NK-92 (cell line): ENCODE data around the gene OSMR.

ENCODE experiments used
- DNase-seq: peaks from one replicate; lab custom pipeline; 2025; ENCODE audit not compliant: unreplicated experiment; lab: John Stamatoyannopoulos, UW

OSMR gene

DNA sequence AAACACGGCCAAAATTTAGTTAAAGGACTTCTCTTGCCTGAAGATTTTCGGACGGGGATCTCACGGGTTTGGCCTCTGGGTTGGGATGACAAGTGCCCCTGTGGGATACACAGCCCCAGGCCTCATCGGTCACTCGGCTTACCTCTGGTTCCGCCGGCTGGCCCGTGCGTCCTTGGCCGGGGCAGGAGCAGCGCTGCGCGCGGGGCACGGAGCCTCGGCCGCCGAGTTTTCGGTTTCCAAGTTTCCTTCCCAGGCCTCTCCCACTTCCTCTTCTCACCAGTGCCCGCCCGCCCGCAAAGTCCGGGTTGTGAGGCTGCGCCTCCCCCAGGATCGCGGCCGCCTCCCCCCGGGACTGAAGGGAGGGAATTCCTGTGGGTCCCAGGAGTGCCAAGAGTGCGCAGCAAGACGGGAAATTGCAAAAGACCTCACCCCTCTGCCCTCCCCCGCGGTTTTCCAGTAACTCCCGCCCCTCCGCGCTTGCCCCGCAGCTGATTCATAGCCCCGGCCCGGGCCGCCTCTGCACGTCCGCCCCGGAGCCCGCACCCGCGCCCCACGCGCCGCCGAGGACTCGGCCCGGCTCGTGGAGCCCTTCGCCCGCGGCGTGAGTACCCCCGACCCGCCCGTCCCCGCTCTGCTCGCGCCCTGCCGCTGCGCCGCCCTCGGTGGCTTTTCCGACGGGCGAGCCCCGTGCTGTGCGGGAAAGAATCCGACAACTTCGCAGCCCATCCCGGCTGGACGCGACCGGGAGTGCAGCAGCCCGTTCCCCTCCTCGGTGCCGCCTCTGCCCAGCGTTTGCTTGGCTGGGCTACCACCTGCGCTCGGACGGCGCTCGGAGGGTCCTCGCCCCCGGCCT lies at the start of gene OSMR:
TSS of gene OSMR (plus strand) at position 487 of the 853 bp plus-strand sequence. CDS start 23,033 bp downstream, outside the sequence.
- no peak for DNase-seq

DNA sequence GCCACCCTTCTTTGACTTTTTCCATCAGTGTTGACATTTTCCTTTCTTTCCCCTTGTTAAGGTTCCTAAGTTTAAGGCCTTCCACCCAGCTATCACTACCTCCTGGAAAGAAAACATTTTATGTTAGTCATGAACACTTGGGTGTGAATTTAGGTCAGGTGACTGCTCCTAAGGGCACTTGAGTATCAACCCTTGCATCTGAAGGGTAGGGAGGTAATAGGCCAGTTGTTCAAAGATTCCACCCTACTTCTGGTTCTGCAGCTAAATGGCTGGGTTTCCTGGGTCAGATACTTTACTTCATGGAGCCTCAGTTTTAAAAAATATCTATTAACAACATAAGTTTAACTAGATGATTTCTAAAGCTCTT lies 49.1 kb upstream of the OSMR start:
- no peak for DNase-seq

DNA sequence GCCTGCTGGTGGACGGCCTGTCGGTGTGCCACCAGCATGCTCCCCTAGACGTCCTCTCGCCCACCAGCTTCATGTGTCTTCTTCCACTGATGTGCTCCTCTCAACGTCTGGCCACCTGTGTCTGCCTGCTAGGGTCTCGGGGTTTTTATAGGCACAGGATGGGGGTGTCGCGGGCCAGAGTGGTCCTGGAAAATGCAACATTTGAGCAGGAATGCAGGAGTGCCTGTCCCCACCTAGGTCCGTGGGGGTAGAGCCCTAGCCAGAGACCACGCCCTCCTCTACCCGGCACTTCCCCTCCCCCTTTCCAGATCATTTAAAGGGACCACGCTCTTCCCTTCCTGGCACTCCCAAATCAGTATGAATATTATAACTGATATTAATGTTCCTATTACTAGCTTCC lies 48.0 kb upstream of the OSMR start:
- DNase-seq = no peak

DNA sequence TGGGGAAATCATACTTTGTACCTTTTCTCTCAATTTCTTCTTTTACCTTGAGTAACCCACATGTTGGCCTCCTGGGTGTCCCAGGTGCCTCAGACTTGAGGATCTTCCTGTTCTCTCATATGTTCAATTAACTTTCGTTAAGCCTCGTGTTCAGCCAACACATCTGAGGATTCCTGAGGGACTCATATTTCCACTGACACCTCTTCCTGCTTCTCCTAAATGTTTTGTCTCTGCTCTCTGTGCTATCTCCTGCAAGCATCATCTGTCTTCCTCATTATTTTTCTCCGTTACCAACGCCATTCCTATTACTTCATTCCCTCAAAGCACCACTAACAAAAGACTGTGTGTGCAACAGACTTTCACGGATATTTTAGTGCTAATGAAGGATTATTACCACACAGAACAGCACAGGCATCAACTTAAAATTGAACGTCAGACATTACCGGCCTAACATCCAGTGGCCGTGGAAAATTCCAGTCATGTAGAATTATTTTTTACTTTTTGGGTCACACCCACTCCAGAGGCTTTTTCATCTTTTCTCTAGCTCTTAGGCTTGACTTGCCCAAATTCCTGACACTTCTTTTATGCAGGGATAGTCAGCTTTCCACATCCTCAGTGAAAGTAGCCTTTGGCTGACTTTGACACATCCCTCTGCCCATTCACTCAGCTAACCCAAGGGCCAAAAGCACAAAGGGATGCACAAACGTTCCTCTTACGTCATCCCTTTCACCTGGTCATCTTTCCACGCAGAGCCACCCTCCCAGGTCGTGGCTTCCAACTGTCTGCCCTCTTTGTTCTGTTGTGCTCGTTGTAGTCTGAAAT lies 46.0 kb upstream of the OSMR start:
- no peak for DNase-seq

DNA sequence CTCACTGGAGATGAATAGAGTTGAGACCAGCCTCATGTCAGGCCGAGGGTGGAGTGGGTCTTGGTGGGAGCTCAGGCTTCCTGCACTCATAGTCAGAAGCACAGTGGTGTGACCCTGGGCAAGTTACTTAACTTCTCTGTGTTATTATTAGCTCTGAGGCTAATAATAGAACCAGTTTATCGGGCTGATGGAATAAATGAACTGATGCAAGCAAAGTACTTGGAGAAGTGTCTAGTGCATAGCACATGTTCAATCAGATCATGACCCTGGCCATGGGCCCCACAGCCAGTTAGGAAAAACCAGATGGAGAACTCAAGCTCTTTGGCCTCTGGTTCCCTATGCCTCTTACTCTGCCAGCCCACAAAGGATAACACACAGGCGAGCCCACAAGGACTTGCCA lies 45.3 kb upstream of the OSMR start:
- no peak for DNase-seq

DNA sequence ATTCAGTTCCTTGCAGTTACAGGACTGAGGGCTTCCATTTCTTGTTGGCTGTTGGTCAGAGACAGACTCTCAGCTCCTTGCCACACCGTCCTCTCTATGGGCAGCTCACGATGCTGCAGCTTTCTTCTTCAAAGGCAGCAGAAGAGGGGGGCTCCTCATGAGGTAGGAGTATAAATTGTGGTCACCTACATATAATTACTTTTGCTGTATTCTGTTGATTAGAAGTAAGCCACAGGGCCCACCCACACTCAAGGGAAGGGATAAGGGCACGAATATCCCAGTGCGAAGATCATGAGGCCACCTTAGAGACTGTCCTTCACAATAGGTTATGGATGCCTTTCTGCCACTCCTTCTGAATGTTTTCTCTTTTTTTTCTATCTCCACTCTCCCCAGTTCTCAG lies 43.7 kb upstream of the OSMR start:
- DNase-seq = no peak

DNA sequence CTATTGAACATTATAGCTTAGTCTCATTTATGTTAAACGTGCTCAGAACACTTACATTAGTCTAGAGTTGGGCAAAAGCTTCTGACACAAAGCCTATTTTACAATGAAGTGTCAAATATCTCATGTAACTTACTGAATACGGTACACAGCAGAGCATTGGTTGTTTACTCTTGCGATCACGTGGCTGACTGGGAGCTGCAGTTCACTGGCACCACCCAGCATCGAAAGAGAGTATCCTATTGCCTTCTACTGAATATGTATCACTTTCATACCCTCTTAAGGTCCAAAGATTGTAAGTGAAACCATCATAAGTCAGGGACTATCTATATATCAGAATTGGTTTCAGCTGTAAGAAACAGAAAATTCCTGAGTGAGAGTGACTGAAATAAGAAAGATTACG lies 42.6 kb upstream of the OSMR start:
- no peak for DNase-seq

DNA sequence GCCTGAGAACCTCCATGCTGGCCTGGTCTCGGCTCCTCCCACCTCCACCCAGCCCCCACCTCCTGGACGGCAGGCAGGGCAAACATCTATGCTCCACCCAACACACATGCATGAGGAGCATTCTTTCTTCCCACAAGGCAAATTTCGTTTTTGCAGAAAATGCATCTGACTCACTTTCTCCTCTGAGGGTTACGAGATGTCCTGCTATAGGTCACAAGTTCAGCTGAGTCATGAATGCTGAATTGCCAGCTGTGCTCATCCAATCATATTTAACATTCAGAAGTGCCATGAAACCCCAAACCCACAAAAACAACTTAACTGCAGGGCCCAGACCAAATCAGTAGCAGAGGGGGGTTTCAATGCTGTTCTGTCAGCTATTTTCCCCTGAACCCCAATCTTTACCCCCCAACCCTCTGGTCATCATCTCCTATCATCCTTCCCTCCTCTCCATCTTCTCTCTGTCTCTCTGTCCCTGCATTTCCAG lies 39.0 kb upstream of the OSMR start:
- DNase-seq = no peak

DNA sequence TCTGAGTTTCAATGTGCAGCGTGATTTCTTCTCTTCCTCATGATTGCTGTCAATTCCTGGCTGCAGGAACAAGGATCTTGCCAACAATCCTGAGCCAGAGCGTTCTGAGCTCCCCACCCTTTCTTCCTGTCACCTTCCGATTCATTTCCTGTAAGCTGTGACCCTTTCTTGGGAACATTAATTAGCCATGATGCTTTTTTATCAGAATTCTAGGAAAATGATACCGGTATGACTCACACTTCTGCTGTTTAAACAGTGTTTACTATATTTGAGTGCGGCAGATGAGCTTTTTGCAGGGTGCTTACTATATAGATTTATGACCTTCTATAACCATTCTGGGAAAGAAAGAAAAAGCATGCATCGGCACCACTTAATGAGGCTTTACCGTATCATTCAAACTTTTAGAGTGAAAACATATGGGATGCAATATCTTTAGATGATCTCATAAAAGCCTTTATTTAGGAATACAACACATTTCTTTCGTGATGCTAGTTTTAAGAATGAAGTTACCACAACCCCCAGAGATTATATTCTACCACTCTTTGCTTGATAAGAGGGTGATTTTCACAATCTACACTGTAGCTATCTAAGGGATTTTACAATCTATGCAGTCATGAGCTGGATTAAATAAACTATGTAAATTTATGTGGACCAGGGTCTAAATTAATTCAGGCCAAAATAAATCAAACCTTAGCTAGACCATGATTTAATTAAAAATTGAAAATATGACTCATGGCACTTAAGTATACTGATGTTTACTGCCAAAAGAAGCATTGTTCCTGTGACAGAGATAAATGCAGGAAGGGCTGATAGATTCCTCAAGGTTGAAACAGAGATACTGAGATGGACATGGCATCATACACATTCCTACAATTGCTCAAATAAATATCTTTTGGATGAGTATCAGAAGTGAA lies 38.0 kb upstream of the OSMR start:
- DNase-seq = no peak

DNA sequence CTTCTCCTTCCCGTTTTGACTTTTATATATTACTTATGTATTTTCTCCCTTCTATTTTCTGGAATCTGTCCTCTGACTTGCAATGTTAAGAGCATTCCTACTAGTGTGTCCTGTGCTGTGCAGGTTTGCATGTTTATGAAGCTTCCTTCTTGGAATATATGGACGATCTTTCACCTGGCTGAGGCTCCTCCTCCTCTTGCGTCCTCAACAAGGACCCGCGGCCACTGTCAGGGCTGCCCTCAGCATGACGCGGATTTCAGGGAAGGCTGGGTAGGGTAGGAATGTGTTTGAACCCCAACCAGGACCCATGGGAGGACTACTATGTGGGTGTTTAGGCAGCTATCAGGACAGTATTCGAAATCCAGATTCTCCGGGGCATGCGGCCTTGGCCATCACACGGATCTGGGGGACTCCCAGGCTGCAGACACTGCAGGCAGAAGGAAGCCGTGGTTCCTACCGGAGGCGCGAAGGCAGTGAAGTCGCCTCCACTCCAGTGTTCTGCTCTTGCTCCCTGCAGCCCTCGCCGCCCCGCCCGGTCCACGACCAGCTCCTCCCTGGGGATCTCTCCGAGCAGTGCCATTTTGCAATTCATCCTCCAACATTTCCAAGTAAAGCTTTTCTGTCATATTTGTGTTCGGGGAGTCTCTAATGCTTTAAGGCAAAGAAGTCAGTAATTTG lies 37.0 kb upstream of the OSMR start:
- no peak for DNase-seq

DNA sequence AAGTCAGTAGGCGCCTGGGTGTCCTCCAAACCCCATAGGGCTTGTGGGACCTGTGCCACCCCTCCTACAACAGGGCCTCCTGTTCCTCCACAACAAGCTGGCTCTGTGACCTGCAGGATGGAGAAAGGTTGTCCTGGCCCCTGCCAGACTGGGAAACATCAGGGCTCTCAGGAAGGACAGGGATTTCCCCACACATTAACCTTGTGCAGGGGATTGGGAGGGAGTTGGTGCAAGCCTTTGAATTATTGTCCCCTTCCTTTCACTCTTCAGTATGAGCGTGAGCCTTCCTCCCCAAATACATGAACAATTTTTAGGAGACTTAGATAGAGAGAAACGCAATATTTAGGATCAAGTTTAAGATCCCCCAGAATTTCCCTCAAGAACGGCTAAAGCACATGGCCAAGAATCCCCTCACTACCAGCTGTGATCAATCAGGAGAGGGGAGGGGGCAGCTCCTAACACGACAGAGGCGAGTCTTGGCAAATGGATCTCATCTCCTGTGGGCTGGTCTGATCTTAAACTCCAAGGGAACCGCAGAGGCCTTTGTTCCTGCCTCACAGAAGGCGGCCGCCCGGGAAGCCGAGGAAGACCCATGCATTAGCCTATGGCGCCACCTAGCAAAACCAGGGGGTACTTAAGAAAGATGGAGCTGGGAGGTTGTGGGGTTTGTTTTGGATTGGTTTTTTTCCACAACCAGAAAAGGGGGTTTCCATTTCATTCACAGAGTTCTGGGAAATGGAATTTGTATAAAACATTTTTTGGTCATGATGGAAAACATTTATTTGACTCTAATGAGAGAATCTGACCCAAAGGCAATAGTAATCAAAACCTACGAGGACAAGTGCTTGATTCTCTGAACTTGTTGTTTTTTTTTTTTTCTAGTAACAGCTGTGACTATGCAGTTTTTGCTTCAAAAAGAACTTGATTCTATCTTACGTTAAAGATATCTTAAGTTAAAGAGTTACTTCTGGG lies 36.1 kb upstream of the OSMR start:
- DNase-seq = no peak

DNA sequence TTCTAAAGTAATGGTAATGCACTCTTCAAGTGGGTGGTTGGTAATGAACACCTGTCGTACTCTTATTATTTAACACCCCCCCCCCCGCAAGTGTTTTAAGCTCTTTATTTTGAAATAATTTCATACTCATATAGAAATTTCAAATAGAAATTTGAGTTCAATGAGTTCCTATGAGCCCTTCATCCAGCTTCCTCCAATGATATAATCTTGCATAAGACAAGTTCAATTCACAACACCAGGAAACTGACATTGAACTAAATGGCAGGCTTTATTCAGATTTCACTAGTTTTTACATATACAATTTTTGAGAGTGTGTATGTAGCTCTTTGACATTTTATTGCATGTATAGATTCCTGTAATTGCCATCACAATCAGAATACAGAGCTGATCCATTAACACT lies 30.9 kb upstream of the OSMR start:
- no peak for DNase-seq

DNA sequence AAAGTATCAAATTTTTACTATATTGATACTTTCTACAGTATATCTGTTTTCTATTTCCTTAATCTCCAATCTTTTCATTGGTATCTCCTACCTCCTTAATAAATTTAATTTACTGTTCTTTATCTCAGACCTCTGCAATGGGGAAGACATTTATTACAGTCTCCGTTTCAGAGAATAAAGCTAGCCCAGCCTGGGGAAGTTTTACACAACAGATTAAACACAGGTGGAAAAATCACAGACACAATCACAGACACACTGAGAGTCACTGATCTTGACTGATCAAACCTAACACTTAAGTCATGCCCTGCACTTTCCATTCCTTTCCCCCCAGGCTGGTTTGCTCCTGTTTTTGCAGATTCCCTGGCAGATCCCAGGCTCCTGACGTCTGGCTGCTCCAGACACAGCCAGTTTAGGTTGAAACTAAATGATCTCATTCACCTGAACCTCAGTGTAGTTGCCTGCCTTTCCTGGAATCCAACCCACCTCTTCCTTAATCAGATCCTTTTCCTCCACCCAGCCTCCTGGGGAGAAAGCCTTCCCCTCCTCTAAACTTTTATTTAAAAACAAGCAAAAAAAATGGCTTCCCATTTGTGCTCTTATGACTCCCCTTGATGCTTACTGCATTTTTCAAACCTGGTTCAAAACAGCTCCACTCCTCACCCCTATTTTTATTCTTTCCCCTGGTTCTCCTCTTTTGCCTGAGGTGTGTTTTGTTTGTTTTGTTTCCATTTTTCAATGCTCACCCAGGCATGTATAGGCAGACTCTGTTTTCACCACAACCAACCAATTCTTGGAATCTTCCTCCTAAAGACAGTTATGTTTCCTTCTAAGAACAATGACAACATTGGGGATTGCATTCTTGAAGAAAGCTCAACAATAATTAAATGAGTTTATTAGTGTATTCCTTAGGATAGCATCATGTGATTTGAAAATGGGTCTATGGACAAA lies 29.5 kb upstream of the OSMR start:
- no peak for DNase-seq

DNA sequence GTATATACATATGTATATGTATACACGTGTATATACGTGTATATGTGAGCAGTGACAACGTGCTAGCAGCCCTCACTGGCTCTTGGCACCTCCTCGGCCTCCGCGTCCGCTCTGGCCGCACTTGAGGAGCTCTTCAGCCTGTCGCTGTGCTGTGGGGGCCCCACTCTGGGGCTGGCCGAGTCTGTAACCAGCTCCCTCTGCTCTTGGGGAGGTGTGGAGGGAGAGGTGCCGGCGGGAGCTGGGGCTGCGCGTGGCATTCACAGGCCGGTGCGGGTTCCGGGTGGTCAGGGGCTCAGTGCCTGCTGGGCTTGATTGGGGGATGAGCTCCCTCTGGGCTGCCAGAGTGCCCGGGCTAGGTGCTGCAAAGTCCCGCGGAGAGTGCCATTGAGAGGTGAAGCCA lies 24.1 kb upstream of the OSMR start:
- DNase-seq = no peak

DNA sequence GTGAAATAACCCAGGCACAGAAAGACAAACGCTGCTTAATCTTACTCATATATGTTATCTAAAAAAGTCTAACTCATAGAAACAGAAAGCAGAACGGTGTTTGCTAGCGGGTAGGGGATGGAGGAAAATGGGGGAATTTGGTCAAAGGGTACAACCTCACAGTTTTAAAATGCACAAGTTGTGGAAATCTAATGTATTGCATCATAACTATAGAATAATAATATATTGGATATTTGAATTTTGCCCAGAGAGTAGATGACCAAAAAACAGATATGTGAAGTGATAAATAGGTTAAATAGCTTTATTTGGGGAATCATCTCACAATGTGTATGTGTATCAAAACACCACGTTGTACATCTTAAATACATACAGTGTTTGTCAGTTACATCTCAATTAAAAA lies 22.3 kb upstream of the OSMR start:
- no peak for DNase-seq

DNA sequence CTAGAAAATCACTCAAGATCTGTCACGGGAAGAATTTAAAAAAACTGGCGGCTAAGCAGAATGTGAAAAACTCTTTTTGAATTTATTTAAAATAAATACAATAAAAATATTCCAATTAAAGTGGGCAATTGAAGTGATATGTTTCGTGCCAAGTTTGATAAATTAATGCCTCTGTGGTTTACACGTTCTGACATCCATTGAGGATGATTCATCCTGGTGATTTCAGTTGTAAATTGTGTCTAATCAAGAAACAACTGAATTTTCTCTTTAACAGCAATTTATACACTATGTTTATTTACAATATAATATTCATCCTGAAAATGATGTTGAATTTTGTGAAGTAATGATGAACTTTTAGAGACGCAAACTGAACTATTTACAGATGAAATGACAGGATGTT lies 21.0 kb upstream of the OSMR start:
- no peak for DNase-seq

DNA sequence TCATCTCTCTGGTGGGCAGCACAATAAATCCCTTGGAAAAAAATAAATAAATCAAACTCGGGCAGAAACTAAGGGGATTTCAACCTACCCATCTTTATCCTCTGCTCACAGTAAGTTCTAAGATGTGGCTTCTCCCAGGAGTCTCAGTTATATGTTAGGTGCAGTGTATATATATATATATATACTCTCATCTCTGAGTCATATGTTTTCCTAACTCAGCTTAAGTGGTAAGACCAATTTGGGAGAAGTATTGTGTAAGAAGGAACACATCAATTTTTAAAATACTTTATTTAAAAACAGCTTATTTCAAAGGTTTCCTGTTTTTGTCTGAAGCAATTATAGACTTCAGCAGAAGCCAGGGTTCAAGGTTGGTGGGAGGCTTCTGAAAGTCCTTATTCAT lies 20.3 kb upstream of the OSMR start:
- no peak for DNase-seq

DNA sequence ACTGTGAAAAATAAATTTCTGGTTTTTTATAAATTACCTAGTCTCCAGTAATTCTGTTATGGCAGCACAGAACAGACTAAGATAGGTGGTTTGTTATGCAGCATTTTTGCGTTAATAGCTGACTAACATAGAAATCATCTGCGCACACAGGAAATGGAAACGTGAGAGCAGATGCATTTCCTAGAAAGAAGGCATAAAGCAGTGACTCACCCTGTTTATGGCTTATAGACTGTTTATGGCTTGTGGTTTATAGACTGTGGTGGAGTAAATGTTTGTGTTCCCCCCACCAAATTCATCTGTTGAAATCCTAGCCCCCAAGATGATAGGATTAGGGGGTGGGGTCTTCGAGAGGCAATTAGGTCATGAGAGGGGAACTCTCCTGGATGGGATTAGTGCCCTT lies 18.3 kb upstream of the OSMR start:
- DNase-seq = no peak
